Loucy (cell line): ENCODE data around the gene GMFB.

Source experiments
- CTCF ChIP-seq: fragments of 200-600 bp; sonication (generic); conservative IDR thresholded peaks from 2 replicates; pipeline ENCODE4 v1.5.1; 2014; ENCODE audit warnings: mild to moderate bottlenecking, antibody characterized with exemption, low read length
- EZH2phosphoT487 ChIP-seq: fragments of 200-600 bp; IDR thresholded peaks from 2 replicates; pipeline ENCODE4 v1.6.1; 2018; ENCODE audit warnings: antibody characterized with exemption, mild to moderate bottlenecking, moderate library complexity, borderline replicate concordance

- TF ChIP-seq CTCF = no peak
- TF ChIP-seq EZH2phosphoT487 = no peak
Observed at GRCh38 chr14:54471641-54472040, 17.1 kb downstream of the GMFB start.
